ENCODE measurements around the gene LRRC17. TPM values are rescaled to one million over a fixed set of nuclear protein-coding genes. Genes with fewer than 3 reads are reported as not detected.
"Not testable (repeated sequence)": the region's sequence is repeated elsewhere in the genome, so short reads cannot be mapped to it uniquely, and the experiment has no call there.

The LRRC17 gene
- total RNA-seq, 1 experiment from 2014 or later = 0.11 TPM

DNA sequence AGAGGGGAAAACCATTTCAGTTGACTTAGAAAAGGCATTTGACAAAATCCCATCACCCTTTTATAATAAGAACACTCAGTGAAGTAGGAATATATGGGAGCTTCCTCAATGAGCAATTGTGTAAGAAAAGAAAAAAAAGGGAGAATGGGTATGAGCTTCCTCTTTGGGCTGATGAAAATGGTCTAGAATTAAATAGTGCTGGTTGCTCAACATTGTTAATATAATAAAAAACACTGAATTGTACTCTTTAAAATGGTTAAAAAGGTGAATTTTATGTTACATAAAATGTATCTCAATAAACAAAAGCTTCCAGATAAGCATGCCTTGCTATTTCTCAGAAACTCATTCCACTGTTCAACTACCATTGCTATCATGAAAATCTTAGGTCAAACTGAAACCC lies 40.6 kb downstream of the LRRC17 start:
- Histone ChIP-seq H4K20me1 (ENCODE audit: low read length) (no peaks in the 10 kb centered on the region), H3K27ac (ENCODE audit: low read length) (no peak overlapping the region), H3K36me3 (ENCODE audit: low read depth, low read length) (no peaks in the 10 kb centered on the region), H3K4me2 (ENCODE audit: low read length) (no peak overlapping the region), H3K4me3 (ENCODE audit: low read length) (no peak overlapping the region), H3F3A (ENCODE audit: low read length, unreplicated experiment) (no peaks in the 10 kb centered on the region), H3K9me2 (replicated peaks; ENCODE audit: low read length) (no peaks in the 10 kb centered on the region), H3K9ac (ENCODE audit: low read length) (no peak overlapping the region), H2AFZ (ENCODE audit: low read length) (no peak overlapping the region), H3K4me1 (ENCODE audit: insufficient read depth, low read length) (no peaks in the 10 kb centered on the region), H3K79me2 (ENCODE audit: low read length) (no peaks in the 10 kb centered on the region), H3K27me3 (ENCODE audit: low read length) (no peaks in the 10 kb centered on the region), H3K9me3 (ENCODE audit: low read length) (no peaks in the 10 kb centered on the region)
- CTCF ChIA-PET = no interaction called here
- BruUV-seq (replicated peaks) = no TSS peak
- no peak for DNase-seq
- no peak for ATAC-seq
- intact Hi-C loops (cut with micrococcal nuclease) = no loop called here
- TF ChIP-seq, protein P1, sequence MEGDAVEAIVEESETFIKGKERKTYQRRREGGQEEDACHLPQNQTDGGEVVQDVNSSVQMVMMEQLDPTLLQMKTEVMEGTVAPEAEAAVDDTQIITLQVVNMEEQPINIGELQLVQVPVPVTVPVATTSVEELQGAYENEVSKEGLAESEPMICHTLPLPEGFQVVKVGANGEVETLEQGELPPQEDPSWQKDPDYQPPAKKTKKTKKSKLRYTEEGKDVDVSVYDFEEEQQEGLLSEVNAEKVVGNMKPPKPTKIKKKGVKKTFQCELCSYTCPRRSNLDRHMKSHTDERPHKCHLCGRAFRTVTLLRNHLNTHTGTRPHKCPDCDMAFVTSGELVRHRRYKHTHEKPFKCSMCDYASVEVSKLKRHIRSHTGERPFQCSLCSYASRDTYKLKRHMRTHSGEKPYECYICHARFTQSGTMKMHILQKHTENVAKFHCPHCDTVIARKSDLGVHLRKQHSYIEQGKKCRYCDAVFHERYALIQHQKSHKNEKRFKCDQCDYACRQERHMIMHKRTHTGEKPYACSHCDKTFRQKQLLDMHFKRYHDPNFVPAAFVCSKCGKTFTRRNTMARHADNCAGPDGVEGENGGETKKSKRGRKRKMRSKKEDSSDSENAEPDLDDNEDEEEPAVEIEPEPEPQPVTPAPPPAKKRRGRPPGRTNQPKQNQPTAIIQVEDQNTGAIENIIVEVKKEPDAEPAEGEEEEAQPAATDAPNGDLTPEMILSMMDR (conservative IDR thresholded peaks at IDR 0.05; ENCODE audit: low read depth, low read length) = no peak
- TF ChIP-seq EZH2 (IDR thresholded peaks at IDR 0.05; ENCODE audit: low read length, unreplicated experiment) = no peak
- no peak for TF ChIP-seq EZH2phosphoT487 (IDR thresholded peaks at IDR 0.05; ENCODE audit: borderline replicate concordance, low read length)
- POLR2A ChIA-PET (ENCODE audit: unreplicated experiment) = no interaction called here

DNA sequence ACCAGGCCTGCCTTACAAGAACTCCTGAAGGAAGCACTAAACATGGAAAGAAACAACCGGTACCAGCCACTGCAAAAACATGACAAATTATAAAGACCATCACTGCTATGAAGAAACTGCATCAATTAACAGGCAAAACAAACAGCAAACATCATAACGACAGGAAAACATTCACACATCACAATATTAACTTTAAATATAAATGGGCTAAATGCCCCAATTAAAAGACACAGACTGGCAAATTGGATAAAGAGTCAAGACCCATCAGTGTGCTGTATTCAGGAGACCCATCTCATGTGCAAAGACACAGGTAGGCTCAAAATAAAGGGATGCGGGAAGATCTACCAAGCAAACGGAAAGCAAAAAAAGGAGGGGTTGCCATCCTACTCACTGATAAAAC lies 41.6 kb downstream of the LRRC17 start:
- H3K79me2 ChIP-seq (ENCODE audit: low read length); H3K4me2 ChIP-seq (ENCODE audit: low read length); ATAC-seq; H3K4me1 ChIP-seq (ENCODE audit: insufficient read depth, low read length); H3K36me3 ChIP-seq (ENCODE audit: low read depth, low read length); H3K4me3 ChIP-seq (ENCODE audit: low read length); CTCF ChIA-PET; POLR2A ChIA-PET (ENCODE audit: unreplicated experiment); H4K20me1 ChIP-seq (ENCODE audit: low read length); H3K27me3 ChIP-seq (ENCODE audit: low read length); H3K9ac ChIP-seq (ENCODE audit: low read length); H3K27ac ChIP-seq (ENCODE audit: low read length); DNase-seq; H3F3A ChIP-seq (ENCODE audit: low read length, unreplicated experiment); intact Hi-C loops (cut with micrococcal nuclease); H3K9me2 ChIP-seq (replicated peaks; ENCODE audit: low read length); BruUV-seq (replicated peaks); H2AFZ ChIP-seq (ENCODE audit: low read length); H3K9me3 ChIP-seq (ENCODE audit: low read length): not testable (repeated sequence)

DNA sequence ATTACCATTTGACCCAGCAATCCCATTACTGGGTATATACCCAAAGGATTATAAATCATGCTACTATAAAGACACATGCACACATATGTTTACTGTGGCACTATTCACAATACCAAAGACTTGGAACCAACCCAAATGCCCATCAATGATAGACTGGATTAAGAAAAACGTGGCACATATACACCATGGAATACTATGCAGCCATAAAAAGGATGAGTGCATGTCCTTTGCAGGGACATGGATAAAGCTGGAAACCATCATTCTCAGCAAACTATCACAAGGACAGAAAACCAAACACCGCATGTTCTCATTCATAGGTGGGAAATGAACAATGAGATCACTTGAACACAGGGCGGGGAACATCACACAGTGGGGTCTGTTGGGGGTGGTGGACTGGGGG lies 45.2 kb downstream of the LRRC17 start:
- H3K9me2 ChIP-seq (replicated peaks; ENCODE audit: low read length); H3K27me3 ChIP-seq (ENCODE audit: low read length); H3K9ac ChIP-seq (ENCODE audit: low read length); H3K27ac ChIP-seq (ENCODE audit: low read length); H2AFZ ChIP-seq (ENCODE audit: low read length); POLR2A ChIA-PET (ENCODE audit: unreplicated experiment); H3K4me2 ChIP-seq (ENCODE audit: low read length); BruUV-seq (replicated peaks); H3F3A ChIP-seq (ENCODE audit: low read length, unreplicated experiment); H3K79me2 ChIP-seq (ENCODE audit: low read length); H3K36me3 ChIP-seq (ENCODE audit: low read depth, low read length); H3K4me3 ChIP-seq (ENCODE audit: low read length); H4K20me1 ChIP-seq (ENCODE audit: low read length); DNase-seq; H3K9me3 ChIP-seq (ENCODE audit: low read length); CTCF ChIA-PET; H3K4me1 ChIP-seq (ENCODE audit: insufficient read depth, low read length); intact Hi-C loops (cut with micrococcal nuclease); ATAC-seq: not testable (repeated sequence)

DNA sequence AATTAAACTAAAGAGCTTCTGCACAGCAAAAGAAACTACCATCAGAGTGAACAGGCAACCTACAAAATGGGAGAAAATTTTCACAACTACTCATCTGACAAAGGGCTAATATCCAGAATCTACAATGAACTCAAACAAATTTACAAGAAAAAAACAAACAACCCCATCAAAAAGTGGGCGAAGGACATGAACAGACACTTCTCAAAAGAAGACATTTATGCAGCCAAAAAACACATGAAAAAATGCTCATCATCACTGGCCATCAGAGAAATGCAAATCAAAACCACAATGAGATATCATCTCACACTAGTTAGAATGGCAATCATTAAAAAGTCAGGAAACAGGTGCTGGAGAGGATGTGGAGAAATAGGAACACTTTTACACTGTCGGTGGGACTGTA lies 49.2 kb downstream of the LRRC17 start:
- BruUV-seq (replicated peaks); H4K20me1 ChIP-seq (ENCODE audit: low read length); intact Hi-C loops (cut with micrococcal nuclease); POLR2A ChIA-PET (ENCODE audit: unreplicated experiment); H3K4me1 ChIP-seq (ENCODE audit: insufficient read depth, low read length); H3K9me3 ChIP-seq (ENCODE audit: low read length); DNase-seq; H2AFZ ChIP-seq (ENCODE audit: low read length); H3F3A ChIP-seq (ENCODE audit: low read length, unreplicated experiment); CTCF ChIA-PET; H3K79me2 ChIP-seq (ENCODE audit: low read length); H3K4me2 ChIP-seq (ENCODE audit: low read length); H3K4me3 ChIP-seq (ENCODE audit: low read length); H3K27me3 ChIP-seq (ENCODE audit: low read length); ATAC-seq; H3K27ac ChIP-seq (ENCODE audit: low read length); H3K9me2 ChIP-seq (replicated peaks; ENCODE audit: low read length); H3K36me3 ChIP-seq (ENCODE audit: low read depth, low read length); H3K9ac ChIP-seq (ENCODE audit: low read length): not testable (repeated sequence)
